AG10803 (cell line): ENCODE data around the gene PDGFB.

Experiments
- DNase-seq: peaks from one replicate; pipeline ENCODE4 v3.0.0; 2010; ENCODE audit warnings: low read depth
- H3K4me3 ChIP-seq: 2 replicates; pipeline ENCODE4 v1.5.1; 2011; ENCODE audit warnings: mild to moderate bottlenecking, low read length, control low read depth
- TF ChIP-seq, protein P1 (sequence below): conservative IDR thresholded peaks from 2 replicates; pipeline ENCODE4 v1.5.1; 2011; ENCODE audit warnings: mild to moderate bottlenecking, low read length, control low read depth, inconsistent platforms

The PDGFB gene

DNA sequence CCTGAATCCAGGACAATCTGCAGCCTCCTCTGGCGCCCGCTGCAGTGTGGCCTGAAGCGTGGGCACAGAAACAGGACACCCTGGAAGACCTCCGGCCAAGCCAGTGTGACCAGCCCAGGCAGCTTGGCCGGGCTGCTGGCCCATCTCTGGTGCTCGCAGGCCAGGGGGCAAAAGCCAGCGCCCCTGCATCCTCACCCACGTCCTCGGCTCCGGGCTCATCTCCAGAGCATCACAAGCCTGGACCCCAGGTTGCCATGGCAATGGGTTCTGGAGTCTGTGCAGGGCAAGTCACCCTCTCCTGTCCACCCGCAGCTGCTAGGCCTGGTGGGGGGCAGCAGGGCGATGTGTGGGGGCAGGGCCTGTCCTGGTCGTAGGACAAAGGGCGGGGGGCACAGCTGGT is 9.3 kb upstream of the PDGFB start:
- H3K4me3 ChIP-seq, result no peak overlapping the region
- no peak for DNase-seq
- TF ChIP-seq, protein P1, sequence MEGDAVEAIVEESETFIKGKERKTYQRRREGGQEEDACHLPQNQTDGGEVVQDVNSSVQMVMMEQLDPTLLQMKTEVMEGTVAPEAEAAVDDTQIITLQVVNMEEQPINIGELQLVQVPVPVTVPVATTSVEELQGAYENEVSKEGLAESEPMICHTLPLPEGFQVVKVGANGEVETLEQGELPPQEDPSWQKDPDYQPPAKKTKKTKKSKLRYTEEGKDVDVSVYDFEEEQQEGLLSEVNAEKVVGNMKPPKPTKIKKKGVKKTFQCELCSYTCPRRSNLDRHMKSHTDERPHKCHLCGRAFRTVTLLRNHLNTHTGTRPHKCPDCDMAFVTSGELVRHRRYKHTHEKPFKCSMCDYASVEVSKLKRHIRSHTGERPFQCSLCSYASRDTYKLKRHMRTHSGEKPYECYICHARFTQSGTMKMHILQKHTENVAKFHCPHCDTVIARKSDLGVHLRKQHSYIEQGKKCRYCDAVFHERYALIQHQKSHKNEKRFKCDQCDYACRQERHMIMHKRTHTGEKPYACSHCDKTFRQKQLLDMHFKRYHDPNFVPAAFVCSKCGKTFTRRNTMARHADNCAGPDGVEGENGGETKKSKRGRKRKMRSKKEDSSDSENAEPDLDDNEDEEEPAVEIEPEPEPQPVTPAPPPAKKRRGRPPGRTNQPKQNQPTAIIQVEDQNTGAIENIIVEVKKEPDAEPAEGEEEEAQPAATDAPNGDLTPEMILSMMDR, result no peak

DNA sequence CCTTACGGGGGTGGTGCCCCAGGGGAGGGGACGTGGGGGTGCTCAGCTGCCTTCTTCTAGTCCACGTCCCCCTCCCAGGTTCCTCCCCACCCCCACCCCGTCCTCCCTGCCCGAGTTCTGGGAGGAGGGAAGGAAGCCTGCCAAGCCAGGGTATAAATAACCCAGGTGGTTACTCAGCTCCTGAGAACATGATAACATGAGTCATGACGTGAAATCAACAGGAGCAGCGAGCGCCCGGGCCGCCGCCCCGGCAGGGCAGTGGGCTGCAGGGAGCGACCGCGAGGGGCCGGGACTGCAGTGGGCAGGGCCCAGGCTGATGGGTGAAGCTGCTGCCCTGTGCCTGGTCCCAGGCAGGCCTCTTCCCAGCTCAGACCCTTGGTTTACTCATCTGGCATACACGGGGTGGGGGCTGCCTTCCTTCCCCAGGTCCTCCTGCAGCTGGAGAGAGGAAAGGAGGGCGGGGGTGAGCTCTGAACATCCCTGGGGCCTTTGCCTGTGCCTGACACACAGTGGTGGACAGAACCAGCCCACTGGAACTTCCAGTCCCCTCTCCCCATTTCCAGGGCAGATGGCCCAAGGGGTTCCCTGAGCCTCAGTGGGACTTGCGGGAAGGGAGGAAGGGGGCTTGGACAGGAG is 8.8 kb upstream of the PDGFB start:
- no peak overlapping the region for H3K4me3 ChIP-seq
- TF ChIP-seq, protein P1, result no peak
- peak; percentile 67 for DNase-seq

GRCh38 chr22:39252461-39253434 is 8.0 kb upstream of the PDGFB start:
- TF ChIP-seq, protein P1, result no peak
- no peak overlapping the region for H3K4me3 ChIP-seq
- no peak for DNase-seq

DNA sequence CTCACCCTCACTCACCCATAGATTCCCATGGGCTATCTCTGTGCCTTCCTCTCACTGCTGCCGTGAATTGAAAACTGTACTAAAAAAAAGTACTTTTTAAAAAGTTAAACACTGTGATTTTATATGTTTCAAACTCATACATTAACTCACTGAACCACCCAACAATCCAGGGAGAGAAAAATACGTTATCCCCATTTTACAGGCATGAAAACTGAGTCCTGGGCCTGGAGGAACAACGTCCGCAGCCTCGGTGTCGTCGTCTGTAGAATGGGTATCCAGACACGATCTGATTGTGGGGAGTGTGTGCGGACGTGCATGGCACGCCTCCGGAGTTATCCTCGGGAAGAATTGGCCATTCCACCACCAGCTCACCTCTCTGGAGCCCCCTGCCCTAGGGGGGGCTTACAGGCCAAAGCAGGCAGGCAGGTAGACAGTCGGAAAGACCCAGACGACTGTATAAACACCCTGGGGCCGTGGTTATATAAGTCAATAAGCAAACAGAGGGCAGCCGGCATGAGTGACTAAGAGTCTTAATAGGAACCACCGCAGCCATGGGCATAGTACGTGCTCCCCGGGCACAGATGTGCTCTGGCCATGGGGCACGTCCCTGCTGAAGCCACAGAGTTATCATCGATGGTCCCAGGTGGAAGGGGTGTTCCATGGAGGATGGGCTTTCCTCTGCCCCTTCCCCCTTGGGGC is 7.1 kb upstream of the PDGFB start:
- DNase-seq, result no peak
- TF ChIP-seq, protein P1, result no peak
- no peak overlapping the region for H3K4me3 ChIP-seq

DNA sequence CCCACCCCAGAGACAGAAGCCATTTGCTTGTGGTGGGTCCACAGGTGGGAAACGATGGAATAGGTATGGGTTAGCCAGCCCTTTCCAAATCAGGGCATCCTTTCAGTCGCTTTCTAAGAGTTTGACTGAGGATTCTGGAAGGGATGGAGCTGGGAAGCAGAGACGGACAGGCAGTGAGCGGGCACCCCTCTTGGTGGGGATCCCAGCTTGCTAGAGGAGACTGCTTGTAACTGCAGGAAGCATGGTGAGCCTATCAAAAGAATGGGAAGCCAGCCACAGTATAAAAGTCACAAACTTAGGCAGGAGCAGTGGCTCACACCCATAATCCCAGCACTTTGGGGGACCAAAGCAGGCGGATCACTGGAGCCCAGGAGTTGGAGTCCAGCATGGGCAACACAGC is 6.1 kb upstream of the PDGFB start:
- H3K4me3 ChIP-seq, result no peak overlapping the region
- TF ChIP-seq, protein P1, result no peak
- no peak for DNase-seq

- no peak for DNase-seq
- H3K4me3 ChIP-seq, result no peak overlapping the region
- TF ChIP-seq, protein P1, result no peak
Observed at GRCh38 chr22:39250131-39250530, 5.3 kb upstream of the PDGFB start.
